Upper lobe of left lung (tissue), 6 donors: Measurements from ENCODE around the gene AFF3. TPM values are rescaled to one million over a fixed set of nuclear protein-coding genes. Genes with fewer than 3 reads are reported as not detected.

Source experiments
- ATAC-seq, 2 donors: fragments of 200-7000 bp; cut with Tn5 transposase; one replicate each; pipeline ENCODE4 v1.9.1; 2022; ENCODE audit warnings: mild to moderate bottlenecking in 2 of 2, moderate library complexity in 2 of 2; ENCODE audit not compliant: low FRiP score in 2 of 2
- DNase-seq, 2 donors: peaks; one replicate each; pipeline ENCODE4 v3.0.0-alpha.2; 2019 to 2020
- H3K27ac ChIP-seq, 4 donors: fragments of 200-600 bp; sonication (generic); one replicate each; pipeline ENCODE4 v1.5.1; 2016 to 2019
- H3K27me3 ChIP-seq, 4 donors: fragments of 200-600 bp; sonication (generic); one replicate each; pipeline ENCODE4 v1.5.1; 2017 to 2019
- H3K36me3 ChIP-seq, 4 donors: fragments of 200-600 bp; sonication (generic); one replicate each; pipeline ENCODE4 v1.5.1; 2016 to 2019
- H3K4me1 ChIP-seq, 4 donors: fragments of 200-600 bp; sonication (generic); one replicate each; pipeline ENCODE4 v1.5.1; 2018 to 2019
- H3K4me3 ChIP-seq, 4 donors: fragments of 200-600 bp; sonication (generic); one replicate each; pipeline ENCODE4 v1.5.1; 2017 to 2019; ENCODE audit warnings: mild to moderate bottlenecking in 2 of 4, moderate library complexity in 1 of 4
- H3K9me3 ChIP-seq, 4 donors: fragments of 200-600 bp; sonication (generic); one replicate each; pipeline ENCODE4 v1.5.1; 2018 to 2019
- EP300 ChIP-seq, 4 donors: sonication (generic); formaldehyde crosslinking; IDR thresholded peaks; one replicate each; pipeline ENCODE4 v1.5.1; 2017; ENCODE audit warnings: antibody characterized with exemption in 4 of 4, control low read depth in 2 of 4
- POLR2A ChIP-seq, 4 donors: fragments of 450-650 bp; IDR thresholded peaks; one replicate each; pipeline ENCODE4 v1.5.1; 2016 to 2017; ENCODE audit warnings: antibody characterized with exemption in 4 of 4, mild to moderate bottlenecking in 2 of 4
- POLR2AphosphoS5 ChIP-seq, 2 donors: sonication (generic); formaldehyde crosslinking; IDR thresholded peaks; one replicate each; pipeline ENCODE4 v1.5.1; 2017; ENCODE audit warnings: antibody characterized with exemption in 2 of 2
- WGBS, 2 donors: methylation state at CpG; one replicate each; pipeline ENCODE4 v1.1.5; 2017 to 2018; 5-methylcytosine and 5-hydroxymethylcytosine counted together
- total RNA-seq, 6 donors: library from RNA; depleted of rRNA in 4 of 6; stranded (reverse); fragments of >200 nt in 4 of 6; gene quantifications; one replicate each; pipeline versions ENCODE4 v1.1.0 to v1.2.1, GENCODE V29; 2016 to 2021
- TF ChIP-seq, protein P1 (sequence below), 6 experiments: fragments of 450-650 bp in 4 of 6; fragments of 200-600 bp in 2 of 6; sonication (generic) in 2 of 6; IDR thresholded peaks; one replicate each; pipeline ENCODE4 v1.5.1; 2016 to 2019; ENCODE audit warnings: antibody characterized with exemption in 6 of 6
- donor health status: DM: no; HTN: no; CAD: no; lungs with moderate emphysema.
- donor health status: DM: no; HTN: yes; CAD: no; lungs with severe emphysema.

AFF3 gene
- total RNA-seq, 6 donors from 2014 or later: 21.0 to 195 (median 47.9) TPM

DNA sequence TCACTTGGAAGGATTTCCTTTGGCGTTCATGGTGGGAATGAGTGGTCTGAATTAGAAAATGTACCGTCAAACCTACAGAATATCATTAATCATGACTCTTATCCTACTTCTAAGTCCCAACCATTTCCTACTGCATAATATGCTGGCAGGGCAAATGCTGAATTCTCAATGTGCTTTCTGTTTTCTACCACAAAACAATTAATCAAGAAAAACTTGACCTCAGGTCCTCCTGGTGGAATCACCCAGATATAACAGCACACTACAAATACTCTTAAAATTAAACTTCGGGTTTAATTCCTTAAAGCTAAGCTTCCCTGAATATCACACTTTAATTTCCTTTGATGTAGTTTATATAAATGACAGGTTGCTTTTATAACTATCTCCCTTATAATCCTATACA, 301.6 kb downstream of the AFF3 start:
- TF ChIP-seq POLR2A (IDR thresholded peaks at IDR 0.05) (no peak), EP300 (IDR thresholded peaks at IDR 0.05) (no peak), POLR2AphosphoS5 (IDR thresholded peaks at IDR 0.05) (no peak)
- TF ChIP-seq, protein P1, sequence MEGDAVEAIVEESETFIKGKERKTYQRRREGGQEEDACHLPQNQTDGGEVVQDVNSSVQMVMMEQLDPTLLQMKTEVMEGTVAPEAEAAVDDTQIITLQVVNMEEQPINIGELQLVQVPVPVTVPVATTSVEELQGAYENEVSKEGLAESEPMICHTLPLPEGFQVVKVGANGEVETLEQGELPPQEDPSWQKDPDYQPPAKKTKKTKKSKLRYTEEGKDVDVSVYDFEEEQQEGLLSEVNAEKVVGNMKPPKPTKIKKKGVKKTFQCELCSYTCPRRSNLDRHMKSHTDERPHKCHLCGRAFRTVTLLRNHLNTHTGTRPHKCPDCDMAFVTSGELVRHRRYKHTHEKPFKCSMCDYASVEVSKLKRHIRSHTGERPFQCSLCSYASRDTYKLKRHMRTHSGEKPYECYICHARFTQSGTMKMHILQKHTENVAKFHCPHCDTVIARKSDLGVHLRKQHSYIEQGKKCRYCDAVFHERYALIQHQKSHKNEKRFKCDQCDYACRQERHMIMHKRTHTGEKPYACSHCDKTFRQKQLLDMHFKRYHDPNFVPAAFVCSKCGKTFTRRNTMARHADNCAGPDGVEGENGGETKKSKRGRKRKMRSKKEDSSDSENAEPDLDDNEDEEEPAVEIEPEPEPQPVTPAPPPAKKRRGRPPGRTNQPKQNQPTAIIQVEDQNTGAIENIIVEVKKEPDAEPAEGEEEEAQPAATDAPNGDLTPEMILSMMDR (IDR thresholded peaks at IDR 0.05): no peak
- Histone ChIP-seq H3K36me3 (no peaks in the 10 kb centered on the region), H3K9me3 (no peaks in the 10 kb centered on the region), H3K4me3 (no peak overlapping the region), H3K27me3 (no peaks in the 10 kb centered on the region), H3K27ac (no peak overlapping the region), H3K4me1 (no peaks in the 10 kb centered on the region)
- WGBS, 2 donors: 72 to 81% methylated on average over 3 of the region's 3 CpGs
- DNase-seq (no peak), ATAC-seq (no peak)

DNA sequence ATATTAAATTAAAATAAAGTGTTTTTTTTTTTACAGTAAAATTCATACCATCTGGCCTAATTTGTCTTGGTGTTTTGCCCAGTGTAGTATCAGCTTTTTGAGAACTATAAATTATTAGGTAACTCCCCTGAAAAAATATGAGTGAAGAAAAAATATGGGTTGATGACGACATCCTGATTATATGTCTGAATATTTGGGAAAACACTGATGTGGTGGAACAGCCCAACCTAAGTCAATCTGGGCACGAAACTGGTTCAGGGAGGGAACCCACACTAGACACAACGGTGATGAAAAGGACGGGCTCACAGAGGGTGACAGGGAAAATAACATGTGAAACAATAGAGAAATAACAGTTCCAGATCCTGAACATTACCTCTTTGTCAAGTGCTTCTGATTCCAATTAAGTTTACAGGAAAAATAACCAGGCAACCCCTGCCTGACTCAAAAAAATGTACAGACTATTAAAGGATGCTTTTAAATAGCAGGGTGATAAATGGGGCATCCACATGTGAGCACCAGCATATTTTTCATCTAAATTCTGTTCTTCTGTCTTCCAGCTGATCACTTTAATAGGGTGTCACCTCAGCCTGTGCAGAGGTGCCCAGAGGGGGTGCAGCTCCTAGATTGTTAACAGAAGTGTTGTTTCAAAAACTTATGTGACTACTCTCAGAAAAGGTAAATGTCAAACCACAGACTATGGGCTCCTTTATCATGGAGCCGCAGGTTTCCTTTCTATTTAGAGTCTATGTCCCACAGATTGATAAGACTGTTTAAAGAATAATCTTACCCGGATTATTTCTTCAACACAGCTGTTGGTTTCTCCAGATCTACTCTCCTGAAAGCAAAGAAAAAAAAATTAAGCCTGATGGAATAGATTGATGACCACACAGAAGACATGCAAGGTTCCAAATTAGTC, 305.4 kb downstream of the AFF3 start:
- Histone ChIP-seq H3K27ac (no peak overlapping the region), H3K36me3 (no peaks in the 10 kb centered on the region), H3K9me3 (no peaks in the 10 kb centered on the region), H3K4me3 (no peak overlapping the region), H3K4me1 (no peaks in the 10 kb centered on the region), H3K27me3 (no peaks in the 10 kb centered on the region)
- 74 to 81% methylated on average over 6 of the region's 6 CpGs for WGBS, 2 donors
- DNase-seq: no peak
- TF ChIP-seq EP300 (IDR thresholded peaks at IDR 0.05): no peak
- TF ChIP-seq POLR2AphosphoS5 (IDR thresholded peaks at IDR 0.05): no peak
- no peak for TF ChIP-seq POLR2A (IDR thresholded peaks at IDR 0.05)
- TF ChIP-seq, protein P1 (IDR thresholded peaks at IDR 0.05): no peak
- no peak for ATAC-seq

DNA sequence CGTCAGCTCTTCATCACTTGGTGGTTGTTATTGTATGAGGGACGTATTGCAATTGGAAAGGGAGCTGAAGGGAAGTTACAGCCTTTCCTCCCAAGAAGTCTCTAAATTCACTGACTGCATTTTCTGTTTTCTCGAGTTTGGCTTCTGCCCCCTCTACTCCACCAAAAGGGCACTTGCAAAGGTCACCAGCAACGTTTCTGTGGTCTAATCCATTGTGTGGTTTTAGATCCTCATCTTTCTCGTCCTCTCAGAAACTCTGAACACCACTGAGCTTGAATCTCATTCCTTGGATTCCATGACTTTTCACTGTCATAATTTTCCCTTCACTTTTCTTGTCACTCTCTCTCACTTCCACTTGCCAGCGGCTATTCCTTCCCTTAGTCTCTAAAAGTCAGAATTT, 308.0 kb downstream of the AFF3 start:
- no peaks in the 10 kb centered on the region for H3K27me3 ChIP-seq

DNA sequence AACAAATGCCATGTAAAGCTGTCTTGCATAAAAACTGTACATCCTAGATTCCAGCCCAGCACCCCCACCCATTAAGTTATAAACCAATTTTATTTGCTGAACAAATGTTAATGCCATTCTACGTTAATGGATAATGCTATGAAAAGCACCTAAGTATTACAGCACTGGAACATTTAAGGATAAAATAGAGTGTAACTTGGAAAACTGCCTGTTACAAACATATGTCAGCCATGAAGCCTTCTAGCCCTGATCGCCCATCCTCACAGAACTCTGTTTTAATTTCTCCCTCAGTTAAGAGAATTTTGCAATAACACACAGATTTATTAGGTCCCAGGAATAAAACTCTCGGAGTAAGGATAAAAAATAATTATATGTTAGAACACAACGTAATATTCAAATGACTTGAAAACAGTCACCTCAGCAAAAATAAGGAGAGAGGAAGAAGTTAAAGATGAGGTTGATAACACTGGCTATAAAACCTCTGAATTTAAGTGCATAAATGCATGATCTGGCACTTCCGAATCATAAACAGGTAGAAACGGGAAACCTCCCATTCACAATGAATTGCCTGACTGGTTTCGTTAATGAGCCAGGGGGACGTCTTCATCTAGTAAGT, 308.7 kb downstream of the AFF3 start:
- 77 to 82% methylated on average over 8 of the region's 8 CpGs for WGBS, 2 donors
- H3K9me3 ChIP-seq: no peaks in the 10 kb centered on the region
- no peak for ATAC-seq

More for the DNA sequence above, 308.0 kb downstream of the AFF3 start:
- Histone ChIP-seq H3K27ac (no peak overlapping the region), H3K36me3 (no peaks in the 10 kb centered on the region), H3K9me3 (no peaks in the 10 kb centered on the region), H3K4me1 (no peaks in the 10 kb centered on the region), H3K4me3 (no peak overlapping the region)
- 62 to 74% methylated on average over 6 of the region's 6 CpGs for WGBS, 2 donors
- TF ChIP-seq, protein P1 (IDR thresholded peaks at IDR 0.05): no peak
- TF ChIP-seq EP300 (IDR thresholded peaks at IDR 0.05): no peak
- TF ChIP-seq POLR2A (IDR thresholded peaks at IDR 0.05): no peak
- no peak for TF ChIP-seq POLR2AphosphoS5 (IDR thresholded peaks at IDR 0.05)
- DNase-seq: no peak
- no peak for ATAC-seq

More for the DNA sequence above, 308.7 kb downstream of the AFF3 start:
- no peak overlapping the region for H3K27ac ChIP-seq
- no peaks in the 10 kb centered on the region for H3K36me3 ChIP-seq
- H3K4me1 ChIP-seq: no peaks in the 10 kb centered on the region
- TF ChIP-seq EP300 (IDR thresholded peaks at IDR 0.05) (no peak), POLR2A (IDR thresholded peaks at IDR 0.05) (no peak), POLR2AphosphoS5 (IDR thresholded peaks at IDR 0.05) (no peak)
- TF ChIP-seq, protein P1 (IDR thresholded peaks at IDR 0.05): no peak
- DNase-seq: no peak
- H3K4me3 ChIP-seq: no peak overlapping the region
- H3K27me3 ChIP-seq: no peaks in the 10 kb centered on the region
